MM.1S (cell line): ENCODE measurements around the gene CEP19.

Experiments
- DNase-seq: peaks from one replicate; pipeline ENCODE4 v3.0.0-alpha.2; 2015
- H2AFZ ChIP-seq: fragments of 300-600 bp; sonication (generic); 2 replicates; pipeline ENCODE4 v1.6.0; 2016; ENCODE audit warnings: antibody characterized with exemption, low read length
- H3F3A ChIP-seq: fragments of 300-600 bp; sonication (generic); 2 replicates; pipeline ENCODE4 v1.6.1; 2016; ENCODE audit warnings: mild to moderate bottlenecking, antibody characterized with exemption, low read length, moderate library complexity, mixed read lengths; ENCODE audit not compliant: insufficient read depth
- H3K27ac ChIP-seq: fragments of 300-600 bp; sonication (generic); 2 replicates; pipeline ENCODE4 v1.5.1; 2016; ENCODE audit warnings: mild to moderate bottlenecking, low read length
- H3K27me3 ChIP-seq: fragments of 300-600 bp; sonication (generic); replicated peaks from 2 replicates; pipeline ENCODE4 v1.6.0; 2016; ENCODE audit warnings: low read length; ENCODE audit not compliant: insufficient read depth
- H3K36me3 ChIP-seq: fragments of 300-600 bp; sonication (generic); replicated peaks from 2 replicates; pipeline ENCODE4 v1.6.1; 2016; ENCODE audit warnings: mild to moderate bottlenecking, low read length, mixed read lengths; ENCODE audit not compliant: insufficient read depth
- H3K4me1 ChIP-seq: fragments of 300-600 bp; sonication (generic); 2 replicates; pipeline ENCODE4 v1.6.1; 2016; ENCODE audit warnings: low read length, mixed read lengths
- H3K4me2 ChIP-seq: fragments of 300-600 bp; sonication (generic); 2 replicates; pipeline ENCODE4 v1.6.0; 2016; ENCODE audit warnings: low read depth, low read length
- H3K4me3 ChIP-seq: fragments of 300-600 bp; sonication (generic); 2 replicates; pipeline ENCODE4 v1.5.1; 2016; ENCODE audit warnings: low read length, mixed read lengths
- H3K79me2 ChIP-seq: fragments of 300-600 bp; sonication (generic); 2 replicates; pipeline ENCODE4 v1.6.1; 2016; ENCODE audit warnings: mixed run types, low read length, mixed read lengths
- H3K9ac ChIP-seq: fragments of 300-600 bp; sonication (generic); 2 replicates; pipeline ENCODE4 v1.6.1; 2016; ENCODE audit warnings: low read length, mixed read lengths
- H3K9me2 ChIP-seq: fragments of 300-600 bp; sonication (generic); replicated peaks from 2 replicates; pipeline ENCODE4 v1.6.1; 2016; ENCODE audit warnings: mild to moderate bottlenecking, low read length, mixed read lengths; ENCODE audit not compliant: insufficient read depth
- H3K9me3 ChIP-seq: fragments of 300-600 bp; sonication (generic); replicated peaks from 2 replicates; pipeline ENCODE4 v1.6.1; 2016; ENCODE audit warnings: mild to moderate bottlenecking, low read length, mixed read lengths; ENCODE audit not compliant: insufficient read depth
- H4K20me1 ChIP-seq: fragments of 300-600 bp; sonication (generic); 2 replicates; pipeline ENCODE4 v1.6.1; 2016; ENCODE audit warnings: mild to moderate bottlenecking, low read length, moderate library complexity, mixed read lengths; ENCODE audit not compliant: insufficient read depth
- CTCF ChIP-seq: fragments of 300-600 bp; sonication (generic); IDR thresholded peaks from 2 replicates; pipeline ENCODE4 v1.5.1; 2016; ENCODE audit warnings: antibody characterized with exemption, low read length, mixed read lengths
- EZH2 ChIP-seq: fragments of 300-600 bp; sonication (generic); optimal IDR thresholded peaks from 2 replicates; pipeline ENCODE3; 2017; ENCODE audit warnings: low read depth, mild to moderate bottlenecking, antibody characterized with exemption, low read length, mixed read lengths
- EZH2phosphoT487 ChIP-seq: fragments of 300-600 bp; sonication (generic); IDR thresholded peaks from 2 replicates; pipeline ENCODE4 v1.6.1; 2018; ENCODE audit warnings: antibody characterized with exemption, low read length

Gene CEP19

GRCh38 chr3:196673632-196674031 lies 38.4 kb downstream of the CEP19 start:
- DNase-seq: no peak
- Histone ChIP-seq H3K4me1 (no peaks in the 10 kb centered on the region), H3K27me3 (no peaks in the 10 kb centered on the region), H3K9ac (no peak overlapping the region), H3K4me3 (no peak overlapping the region), H3K36me3 (no peaks in the 10 kb centered on the region), H2AFZ (no peak overlapping the region), H3K9me3 (no peaks in the 10 kb centered on the region), H3F3A (no peaks in the 10 kb centered on the region), H4K20me1 (no peaks in the 10 kb centered on the region), H3K4me2 (no peak overlapping the region), H3K9me2 (no peaks in the 10 kb centered on the region), H3K79me2 (no peaks in the 10 kb centered on the region), H3K27ac (no peak overlapping the region)
- TF ChIP-seq EZH2: no peak
- no peak for TF ChIP-seq CTCF
- TF ChIP-seq EZH2phosphoT487: no peak

GRCh38 chr3:196670339-196670738 lies 41.7 kb downstream of the CEP19 start:
- no peak for TF ChIP-seq CTCF
- TF ChIP-seq EZH2: no peak
- no peak for TF ChIP-seq EZH2phosphoT487
- H3K4me1 ChIP-seq: no peaks in the 10 kb centered on the region
- H2AFZ ChIP-seq: no peak overlapping the region
- no peaks in the 10 kb centered on the region for H3F3A ChIP-seq
- H3K79me2 ChIP-seq: no peaks in the 10 kb centered on the region
- no peaks in the 10 kb centered on the region for H3K9me3 ChIP-seq
- no peaks in the 10 kb centered on the region for H4K20me1 ChIP-seq
- DNase-seq: no peak
- no peaks in the 10 kb centered on the region for H3K36me3 ChIP-seq
- no peak overlapping the region for H3K27ac ChIP-seq
- no peaks in the 10 kb centered on the region for H3K9me2 ChIP-seq
- H3K27me3 ChIP-seq: no peaks in the 10 kb centered on the region
- H3K4me3 ChIP-seq: no peak overlapping the region
- no peak overlapping the region for H3K4me2 ChIP-seq
- no peak overlapping the region for H3K9ac ChIP-seq

GRCh38 chr3:196667056-196667825 lies 44.8 kb downstream of the CEP19 start:
- Histone ChIP-seq H4K20me1 (no peaks in the 10 kb centered on the region), H3K27me3 (no peaks in the 10 kb centered on the region), H3K4me3 (no peak overlapping the region), H3F3A (no peaks in the 10 kb centered on the region), H2AFZ (no peak overlapping the region), H3K36me3 (no peaks in the 10 kb centered on the region), H3K4me2 (no peak overlapping the region), H3K9me3 (no peaks in the 10 kb centered on the region), H3K9ac (no peak overlapping the region), H3K4me1 (no peaks in the 10 kb centered on the region), H3K27ac (no peak overlapping the region), H3K9me2 (no peaks in the 10 kb centered on the region), H3K79me2 (no peaks in the 10 kb centered on the region)
- TF ChIP-seq CTCF: no peak
- no peak for TF ChIP-seq EZH2phosphoT487
- no peak for TF ChIP-seq EZH2
- DNase-seq: no peak
